PC-9 (cell line): Measurements from ENCODE around the gene SLC24A4.

Experiments used
- EZH2 ChIP-seq: fragments of 200-600 bp; sonication (generic); IDR thresholded peaks from 2 replicates; pipeline ENCODE4 v1.8.0; 2017; ENCODE audit warnings: antibody characterized with exemption, low read depth
- TF ChIP-seq, protein P1 (sequence below): fragments of 200-600 bp; sonication (generic); conservative IDR thresholded peaks from 2 replicates; pipeline ENCODE4 v1.6.1; 2017; ENCODE audit warnings: mixed run types, antibody characterized with exemption, mild to moderate bottlenecking, moderate library complexity

- TF ChIP-seq, protein P1, sequence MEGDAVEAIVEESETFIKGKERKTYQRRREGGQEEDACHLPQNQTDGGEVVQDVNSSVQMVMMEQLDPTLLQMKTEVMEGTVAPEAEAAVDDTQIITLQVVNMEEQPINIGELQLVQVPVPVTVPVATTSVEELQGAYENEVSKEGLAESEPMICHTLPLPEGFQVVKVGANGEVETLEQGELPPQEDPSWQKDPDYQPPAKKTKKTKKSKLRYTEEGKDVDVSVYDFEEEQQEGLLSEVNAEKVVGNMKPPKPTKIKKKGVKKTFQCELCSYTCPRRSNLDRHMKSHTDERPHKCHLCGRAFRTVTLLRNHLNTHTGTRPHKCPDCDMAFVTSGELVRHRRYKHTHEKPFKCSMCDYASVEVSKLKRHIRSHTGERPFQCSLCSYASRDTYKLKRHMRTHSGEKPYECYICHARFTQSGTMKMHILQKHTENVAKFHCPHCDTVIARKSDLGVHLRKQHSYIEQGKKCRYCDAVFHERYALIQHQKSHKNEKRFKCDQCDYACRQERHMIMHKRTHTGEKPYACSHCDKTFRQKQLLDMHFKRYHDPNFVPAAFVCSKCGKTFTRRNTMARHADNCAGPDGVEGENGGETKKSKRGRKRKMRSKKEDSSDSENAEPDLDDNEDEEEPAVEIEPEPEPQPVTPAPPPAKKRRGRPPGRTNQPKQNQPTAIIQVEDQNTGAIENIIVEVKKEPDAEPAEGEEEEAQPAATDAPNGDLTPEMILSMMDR = no peak
- TF ChIP-seq EZH2 = no peak
These were observed 191.2 kb downstream of the SLC24A4 start for GRCh38 chr14:92513966-92514843.
